Rectal smooth muscle tissue (tissue), 1 donor: ENCODE measurements around the gene LRRC31.

ENCODE experiments used
- H3K27ac ChIP-seq: one replicate; pipeline ENCODE4 v1.7.0; 2013; ENCODE audit warnings: low read depth, low read length, inconsistent platforms
- H3K27me3 ChIP-seq: one replicate; pipeline ENCODE4 v1.7.0; 2013; ENCODE audit warnings: low read length; ENCODE audit not compliant: control insufficient read depth, insufficient read depth
- H3K36me3 ChIP-seq: one replicate; pipeline ENCODE4 v1.7.0; 2013; ENCODE audit warnings: low read length; ENCODE audit not compliant: control insufficient read depth, insufficient read depth
- H3K4me1 ChIP-seq: one replicate; pipeline ENCODE4 v1.7.0; 2013; ENCODE audit warnings: low read length; ENCODE audit not compliant: control insufficient read depth, insufficient read depth
- H3K4me3 ChIP-seq: one replicate; pipeline ENCODE4 v1.7.0; 2013; ENCODE audit warnings: low read length
- H3K9ac ChIP-seq: one replicate; pipeline ENCODE4 v1.7.0; 2013; ENCODE audit warnings: low read length

The LRRC31 gene

GRCh38 chr3:169869484-169870220 is at the start of gene LRRC31:
TSS of gene LRRC31 (minus strand) at chr3:169869935. CDS start at chr3:169869807, 128 bp downstream.
- H3K36me3 ChIP-seq = no peaks in the 10 kb centered on the region
- no peaks in the 10 kb centered on the region for H3K27me3 ChIP-seq
- peak within 1 kb of the TSS; percentile 30 for H3K4me3 ChIP-seq
- H3K9ac ChIP-seq = no peak within 1 kb of the TSS
- no peak within 1 kb of the TSS for H3K27ac ChIP-seq
- no peaks in the 10 kb centered on the region for H3K4me1 ChIP-seq

GRCh38 chr3:169914321-169914720 is 44.6 kb upstream of the LRRC31 start:
- no peak overlapping the region for H3K4me3 ChIP-seq
- no peaks in the 10 kb centered on the region for H3K36me3 ChIP-seq
- no peaks in the 10 kb centered on the region for H3K4me1 ChIP-seq
- H3K27ac ChIP-seq = no peak overlapping the region
- no peaks in the 10 kb centered on the region for H3K27me3 ChIP-seq
- H3K9ac ChIP-seq = no peak overlapping the region

- no peak overlapping the region for H3K4me3 ChIP-seq
- H3K27me3 ChIP-seq = no peaks in the 10 kb centered on the region
- H3K4me1 ChIP-seq = no peaks in the 10 kb centered on the region
- H3K9ac ChIP-seq = no peak overlapping the region
- no peak overlapping the region for H3K27ac ChIP-seq
- H3K36me3 ChIP-seq = no peaks in the 10 kb centered on the region
Measured at GRCh38 chr3:169913323-169913722, 43.6 kb upstream of the LRRC31 start.

GRCh38 chr3:169911272-169911671 is 41.5 kb upstream of the LRRC31 start, which contains the start of gene SAMD7:
TSS of gene SAMD7 (plus strand) at chr3:169911572. CDS start at chr3:169919499, 7,927 bp downstream.
- Histone ChIP-seq H3K4me3 (no peak within 1 kb of the TSS), H3K4me1 (no peaks in the 10 kb centered on the region), H3K27me3 (no peaks in the 10 kb centered on the region), H3K27ac (no peak within 1 kb of the TSS), H3K9ac (no peak within 1 kb of the TSS), H3K36me3 (no peaks in the 10 kb centered on the region)

GRCh38 chr3:169907944-169908343 is 38.2 kb upstream of the LRRC31 start:
- no peaks in the 10 kb centered on the region for H3K36me3 ChIP-seq
- no peak overlapping the region for H3K9ac ChIP-seq
- H3K4me1 ChIP-seq = no peaks in the 10 kb centered on the region
- H3K4me3 ChIP-seq = no peak overlapping the region
- no peak overlapping the region for H3K27ac ChIP-seq
- H3K27me3 ChIP-seq = no peaks in the 10 kb centered on the region

- H3K4me3 ChIP-seq = no peak overlapping the region
- no peak overlapping the region for H3K27ac ChIP-seq
- no peaks in the 10 kb centered on the region for H3K27me3 ChIP-seq
- H3K4me1 ChIP-seq = no peaks in the 10 kb centered on the region
- H3K9ac ChIP-seq = no peak overlapping the region
- no peaks in the 10 kb centered on the region for H3K36me3 ChIP-seq
Measured at GRCh38 chr3:169907476-169907875, 37.7 kb upstream of the LRRC31 start.

- Histone ChIP-seq H3K36me3 (no peaks in the 10 kb centered on the region), H3K4me3 (no peak overlapping the region), H3K27ac (no peak overlapping the region), H3K9ac (no peak overlapping the region), H3K4me1 (no peaks in the 10 kb centered on the region), H3K27me3 (no peaks in the 10 kb centered on the region)
Measured at GRCh38 chr3:169905404-169905803, 35.7 kb upstream of the LRRC31 start.

- no peak overlapping the region for H3K4me3 ChIP-seq
- H3K9ac ChIP-seq = no peak overlapping the region
- H3K36me3 ChIP-seq = no peaks in the 10 kb centered on the region
- no peaks in the 10 kb centered on the region for H3K4me1 ChIP-seq
- no peaks in the 10 kb centered on the region for H3K27me3 ChIP-seq
- H3K27ac ChIP-seq = no peak overlapping the region
Measured at GRCh38 chr3:169901453-169901852, 31.7 kb upstream of the LRRC31 start.

- Histone ChIP-seq H3K36me3 (no peaks in the 10 kb centered on the region), H3K27me3 (no peaks in the 10 kb centered on the region), H3K4me1 (no peaks in the 10 kb centered on the region), H3K9ac (no peak overlapping the region), H3K27ac (no peak overlapping the region), H3K4me3 (no peak overlapping the region)
Measured at GRCh38 chr3:169897284-169897683, 27.5 kb upstream of the LRRC31 start.

- no peaks in the 10 kb centered on the region for H3K27me3 ChIP-seq
- no peak overlapping the region for H3K27ac ChIP-seq
- H3K4me1 ChIP-seq = no peaks in the 10 kb centered on the region
- no peak overlapping the region for H3K9ac ChIP-seq
- H3K36me3 ChIP-seq = no peaks in the 10 kb centered on the region
- no peak overlapping the region for H3K4me3 ChIP-seq
Measured at GRCh38 chr3:169895072-169895471, 25.3 kb upstream of the LRRC31 start.

- H3K4me3 ChIP-seq = no peak overlapping the region
- H3K27ac ChIP-seq = no peak overlapping the region
- H3K4me1 ChIP-seq = no peaks in the 10 kb centered on the region
- no peak overlapping the region for H3K9ac ChIP-seq
- no peaks in the 10 kb centered on the region for H3K27me3 ChIP-seq
- no peaks in the 10 kb centered on the region for H3K36me3 ChIP-seq
Measured at GRCh38 chr3:169894110-169894509, 24.4 kb upstream of the LRRC31 start.

GRCh38 chr3:169891886-169892285 is 22.2 kb upstream of the LRRC31 start:
- Histone ChIP-seq H3K27me3 (no peaks in the 10 kb centered on the region), H3K27ac (no peak overlapping the region), H3K9ac (no peak overlapping the region), H3K4me1 (no peaks in the 10 kb centered on the region), H3K36me3 (no peaks in the 10 kb centered on the region), H3K4me3 (no peak overlapping the region)

- Histone ChIP-seq H3K36me3 (no peaks in the 10 kb centered on the region), H3K4me3 (no peak overlapping the region), H3K9ac (no peak overlapping the region), H3K4me1 (no peaks in the 10 kb centered on the region), H3K27me3 (no peaks in the 10 kb centered on the region), H3K27ac (no peak overlapping the region)
Measured at GRCh38 chr3:169886671-169887070, 16.9 kb upstream of the LRRC31 start.
